Measurements from ENCODE around the gene LRRC51.
A peak's percentile ranks its signal among the peaks of the same experiment; 100 is the strongest.

The LRRC51 gene

DNA sequence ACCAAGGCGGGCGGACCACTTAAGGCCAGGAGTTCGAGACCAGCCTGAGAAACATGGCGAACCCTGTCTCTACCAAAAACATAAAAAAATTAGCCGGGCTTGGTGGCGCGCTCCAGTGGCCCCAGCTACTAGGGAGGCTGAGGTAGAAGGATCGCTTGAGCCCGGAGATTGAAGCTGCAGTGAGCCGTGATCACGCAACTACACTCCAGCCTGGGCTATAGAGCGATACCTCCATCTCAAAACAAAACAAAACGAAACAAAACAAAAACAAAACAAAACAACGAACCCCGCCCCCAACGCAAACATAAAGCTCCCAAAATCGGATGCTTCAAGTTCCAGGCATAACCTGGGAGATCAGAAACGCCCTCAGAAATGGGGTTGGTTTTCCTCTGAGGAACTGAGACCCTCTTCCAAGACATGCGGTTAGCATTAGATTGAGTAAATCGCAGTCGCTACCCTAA is 564 bp downstream of the LRRC51 start:
- H2AK5ac ChIP-seq (ENCODE audit: low read length) = peak overlapping the region; percentile 74
- peak overlapping the region; percentile 98 for H4K8ac ChIP-seq (ENCODE audit: low read depth, low read length)
- H3K9ac ChIP-seq (ENCODE audit: low read length) = no peak overlapping the region
- H2AFZ ChIP-seq (ENCODE audit: insufficient read depth, low read length, poor library complexity) = peak overlapping the region; percentile 86
- peak overlapping the region; percentile 95 for H4K91ac ChIP-seq (ENCODE audit: low read depth, low read length)
- no peaks in the 10 kb centered on the region for H3K36me3 ChIP-seq (ENCODE audit: control insufficient read depth in 1 of 2, insufficient read depth in 2 of 2, low read length in 2 of 2)
- H3K4me2 ChIP-seq (ENCODE audit: low read length) = peak overlapping the region; percentile 58
- peak overlapping the region; percentile 77 for H2BK120ac ChIP-seq (ENCODE audit: insufficient read depth, low read length, poor library complexity)
- H3K27me3 ChIP-seq (ENCODE audit: insufficient read depth, low read length) = no peaks in the 10 kb centered on the region
- H2BK5ac ChIP-seq (ENCODE audit: low read depth, low read length, poor library complexity) = peak overlapping the region; percentile 83
- H3K4me3 ChIP-seq (ENCODE audit: low read depth, low read length) = peak overlapping the region; percentile 53
- 100% methylated on average over 4 of the region's 21 CpGs for WGBS (ENCODE audit: extremely low coverage, insufficient coverage, insufficient read length)
- peak; percentile 34 to 63 for DNase-seq
- H3K4me1 ChIP-seq (ENCODE audit: control insufficient read depth in 1 of 2, insufficient read depth in 2 of 2, low read length in 2 of 2) = peaks cover 9 to 10% of the 10 kb centered on the region in 2 experiments
- peak overlapping the region; percentile 56 for H3K4ac ChIP-seq (ENCODE audit: low read depth, low read length)
- H4K12ac ChIP-seq (ENCODE audit: low read depth, low read length) = peak overlapping the region; percentile 91
- H3K9me3 ChIP-seq (ENCODE audit: insufficient read depth, low read depth, low read length) = no peaks in the 10 kb centered on the region
- H3K27ac ChIP-seq (ENCODE audit: low read depth, low read length) = peak overlapping the region; percentile 83
- H2BK12ac ChIP-seq (ENCODE audit: low read length) = peak overlapping the region; percentile 61
- peaks cover 12% of the 10 kb centered on the region for H3K79me2 ChIP-seq (ENCODE audit: control insufficient read depth, insufficient read depth, low read length, poor library complexity)
- H3K23ac ChIP-seq (ENCODE audit: low read length) = no peak overlapping the region
- H3K79me1 ChIP-seq (ENCODE audit: low read length) = peaks cover 11% of the 10 kb centered on the region
- H3K18ac ChIP-seq (ENCODE audit: low read length) = peak overlapping the region; percentile 93
- peak overlapping the region; percentile 85 for H3K14ac ChIP-seq (ENCODE audit: low read length)

DNA sequence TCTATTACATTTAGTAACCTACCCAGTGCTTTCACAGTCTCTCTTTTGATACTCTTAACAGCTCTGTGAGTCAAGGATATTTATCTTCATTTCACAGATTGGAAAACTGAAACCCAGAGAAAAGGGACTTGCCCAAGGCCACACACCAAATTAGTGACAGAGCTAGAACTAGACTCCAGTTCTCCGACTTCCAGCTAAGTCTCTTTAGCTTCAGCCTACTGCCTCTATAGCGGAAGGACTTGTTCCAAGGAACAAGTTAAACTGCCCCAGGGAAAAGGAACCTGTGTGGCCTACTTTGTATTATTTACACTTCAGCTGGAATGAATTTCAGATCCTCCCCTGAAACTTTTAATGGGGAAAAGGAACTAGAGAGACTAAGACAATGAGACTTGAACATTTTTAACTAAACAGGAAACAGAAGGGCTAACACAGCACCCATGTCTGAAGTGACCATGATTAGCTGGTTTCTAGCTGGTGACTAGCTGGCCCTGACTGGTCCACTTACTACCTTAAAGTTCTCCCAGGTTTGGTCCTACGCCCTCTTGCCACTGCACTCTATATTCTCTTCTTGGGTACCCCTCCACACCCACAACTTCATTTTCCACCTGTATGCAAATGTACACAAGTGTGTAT is 1.3 kb downstream of the LRRC51 start:
- no peaks in the 10 kb centered on the region for H3K36me3 ChIP-seq (ENCODE audit: control insufficient read depth in 1 of 2, insufficient read depth in 2 of 2, low read length in 2 of 2)
- H4K12ac ChIP-seq (ENCODE audit: low read depth, low read length) = no peak overlapping the region
- H3K79me1 ChIP-seq (ENCODE audit: low read length) = peaks cover 11% of the 10 kb centered on the region
- no peaks in the 10 kb centered on the region for H3K9me3 ChIP-seq (ENCODE audit: insufficient read depth, low read depth, low read length)
- H2AK5ac ChIP-seq (ENCODE audit: low read length) = no peak overlapping the region
- H3K4ac ChIP-seq (ENCODE audit: low read depth, low read length) = no peak overlapping the region
- H2BK12ac ChIP-seq (ENCODE audit: low read length) = no peak overlapping the region
- H2AFZ ChIP-seq (ENCODE audit: insufficient read depth, low read length, poor library complexity) = no peak overlapping the region
- H3K14ac ChIP-seq (ENCODE audit: low read length) = no peak overlapping the region
- H3K18ac ChIP-seq (ENCODE audit: low read length) = no peak overlapping the region
- no peak overlapping the region for H3K4me3 ChIP-seq (ENCODE audit: low read depth, low read length)
- H2BK5ac ChIP-seq (ENCODE audit: low read depth, low read length, poor library complexity) = no peak overlapping the region
- H3K79me2 ChIP-seq (ENCODE audit: control insufficient read depth, insufficient read depth, low read length, poor library complexity) = peaks cover 12% of the 10 kb centered on the region
- H3K27me3 ChIP-seq (ENCODE audit: insufficient read depth, low read length) = no peaks in the 10 kb centered on the region
- no peak overlapping the region for H2BK120ac ChIP-seq (ENCODE audit: insufficient read depth, low read length, poor library complexity)
- no peak overlapping the region for H3K4me2 ChIP-seq (ENCODE audit: low read length)
- H4K8ac ChIP-seq (ENCODE audit: low read depth, low read length) = no peak overlapping the region
- DNase-seq = peak; percentile 66 to 82
- no CpG with 5 or more reads among the region's 3 CpGs for WGBS (ENCODE audit: extremely low coverage, insufficient coverage, insufficient read length)
- H3K23ac ChIP-seq (ENCODE audit: low read length) = no peak overlapping the region
- peak overlapping the region; percentile 83 for H3K27ac ChIP-seq (ENCODE audit: low read depth, low read length)
- H3K4me1 ChIP-seq (ENCODE audit: control insufficient read depth in 1 of 2, insufficient read depth in 2 of 2, low read length in 2 of 2) = peaks cover 9 to 10% of the 10 kb centered on the region in 2 experiments
- no peak overlapping the region for H4K91ac ChIP-seq (ENCODE audit: low read depth, low read length)
- H3K9ac ChIP-seq (ENCODE audit: low read length) = no peak overlapping the region

- no peak overlapping the region for H2BK12ac ChIP-seq (ENCODE audit: low read length)
- no peak overlapping the region for H3K4me3 ChIP-seq (ENCODE audit: low read depth, low read length)
- H3K18ac ChIP-seq (ENCODE audit: low read length) = no peak overlapping the region
- H3K36me3 ChIP-seq (ENCODE audit: control insufficient read depth in 1 of 2, insufficient read depth in 2 of 2, low read length in 2 of 2) = no peaks in the 10 kb centered on the region
- DNase-seq = no peak
- no peak overlapping the region for H2AK5ac ChIP-seq (ENCODE audit: low read length)
- H3K14ac ChIP-seq (ENCODE audit: low read length) = no peak overlapping the region
- H3K9ac ChIP-seq (ENCODE audit: low read length) = no peak overlapping the region
- no peak overlapping the region for H3K4ac ChIP-seq (ENCODE audit: low read depth, low read length)
- no peak overlapping the region for H4K12ac ChIP-seq (ENCODE audit: low read depth, low read length)
- no peak overlapping the region for H4K8ac ChIP-seq (ENCODE audit: low read depth, low read length)
- no peak overlapping the region for H4K91ac ChIP-seq (ENCODE audit: low read depth, low read length)
- H3K79me1 ChIP-seq (ENCODE audit: low read length) = peaks cover 11% of the 10 kb centered on the region
- no peaks in the 10 kb centered on the region for H3K27me3 ChIP-seq (ENCODE audit: insufficient read depth, low read length)
- no peak overlapping the region for H2BK5ac ChIP-seq (ENCODE audit: low read depth, low read length, poor library complexity)
- no peak overlapping the region for H2BK120ac ChIP-seq (ENCODE audit: insufficient read depth, low read length, poor library complexity)
- peaks cover 9 to 10% of the 10 kb centered on the region in 2 experiments for H3K4me1 ChIP-seq (ENCODE audit: control insufficient read depth in 1 of 2, insufficient read depth in 2 of 2, low read length in 2 of 2)
- no peak overlapping the region for H2AFZ ChIP-seq (ENCODE audit: insufficient read depth, low read length, poor library complexity)
- H3K23ac ChIP-seq (ENCODE audit: low read length) = no peak overlapping the region
- H3K9me3 ChIP-seq (ENCODE audit: insufficient read depth, low read depth, low read length) = no peaks in the 10 kb centered on the region
- WGBS (ENCODE audit: extremely low coverage, insufficient coverage, insufficient read length) = no CpG with 5 or more reads among the region's 2 CpGs
- H3K27ac ChIP-seq (ENCODE audit: low read depth, low read length) = no peak overlapping the region
- peaks cover 12% of the 10 kb centered on the region for H3K79me2 ChIP-seq (ENCODE audit: control insufficient read depth, insufficient read depth, low read length, poor library complexity)
- no peak overlapping the region for H3K4me2 ChIP-seq (ENCODE audit: low read length)
These were observed 2.8 kb downstream of the LRRC51 start for GRCh38 chr11:72083414-72083813.

GRCh38 chr11:72084076-72084475 is 3.4 kb downstream of the LRRC51 start:
- WGBS (ENCODE audit: extremely low coverage, insufficient coverage, insufficient read length) = no CpG with 5 or more reads among the region's 4 CpGs
- Histone ChIP-seq H3K9ac (ENCODE audit: low read length) (no peak overlapping the region), H2BK12ac (ENCODE audit: low read length) (no peak overlapping the region), H2AK5ac (ENCODE audit: low read length) (no peak overlapping the region), H3K4ac (ENCODE audit: low read depth, low read length) (no peak overlapping the region), H4K8ac (ENCODE audit: low read depth, low read length) (no peak overlapping the region), H3K27ac (ENCODE audit: low read depth, low read length) (no peak overlapping the region), H3K4me1 (ENCODE audit: control insufficient read depth in 1 of 2, insufficient read depth in 2 of 2, low read length in 2 of 2) (peaks cover 9 to 10% of the 10 kb centered on the region in 2 experiments), H2BK120ac (ENCODE audit: insufficient read depth, low read length, poor library complexity) (no peak overlapping the region), H3K18ac (ENCODE audit: low read length) (no peak overlapping the region), H3K27me3 (ENCODE audit: insufficient read depth, low read length) (no peaks in the 10 kb centered on the region), H3K23ac (ENCODE audit: low read length) (no peak overlapping the region), H4K12ac (ENCODE audit: low read depth, low read length) (no peak overlapping the region), H3K4me3 (ENCODE audit: low read depth, low read length) (no peak overlapping the region), H3K79me1 (ENCODE audit: low read length) (peaks cover 11% of the 10 kb centered on the region), H4K91ac (ENCODE audit: low read depth, low read length) (no peak overlapping the region), H3K9me3 (ENCODE audit: insufficient read depth, low read depth, low read length) (no peaks in the 10 kb centered on the region), H3K14ac (ENCODE audit: low read length) (no peak overlapping the region), H3K4me2 (ENCODE audit: low read length) (no peak overlapping the region), H3K79me2 (ENCODE audit: control insufficient read depth, insufficient read depth, low read length, poor library complexity) (peaks cover 10% of the 10 kb centered on the region), H2AFZ (ENCODE audit: insufficient read depth, low read length, poor library complexity) (no peak overlapping the region), H3K36me3 (ENCODE audit: control insufficient read depth in 1 of 2, insufficient read depth in 2 of 2, low read length in 2 of 2) (peaks cover 0 to 3% of the 10 kb centered on the region in 2 experiments), H2BK5ac (ENCODE audit: low read depth, low read length, poor library complexity) (no peak overlapping the region)
- DNase-seq = no peak
